Thyroid gland (tissue), 4 donors: ENCODE results near the gene PRMT7.

ENCODE experiments used
- CTCF ChIP-seq, 6 experiments: fragments of 200-600 bp in 3 of 6; fragments of 450-650 bp in 3 of 6; sonication (generic) in 3 of 6; IDR thresholded peaks; one replicate each; pipeline ENCODE4 v1.5.1; 2016 to 2019; ENCODE audit warnings: antibody characterized with exemption in 6 of 6, mild to moderate bottlenecking in 2 of 6, inconsistent platforms in 1 of 6, moderate library complexity in 1 of 6
- POLR2A ChIP-seq, 2 donors: fragments of 450-650 bp; IDR thresholded peaks; one replicate each; pipeline ENCODE4 v1.6.1; 2017; ENCODE audit warnings: antibody characterized with exemption in 2 of 2, mild to moderate bottlenecking in 2 of 2, moderate library complexity in 1 of 2

- TF ChIP-seq POLR2A (IDR thresholded peaks at IDR 0.05): no peak
- no peak for TF ChIP-seq CTCF (IDR thresholded peaks at IDR 0.05)
Measured at GRCh38 chr16:68389006-68389405, 78.2 kb downstream of the PRMT7 start.
